GM19455 (cell line): ENCODE measurements around the gene ARID3C.

Experiments
- ATAC-seq: cut with Tn5 transposase; IDR thresholded peaks from one replicate; pipeline ENCODE4 v1.9.1; 2021; ENCODE audit not compliant: unreplicated experiment

ARID3C gene

GRCh38 chr9:34628656-34629490 lies at the start of gene ARID3C:
TSS of gene ARID3C (minus strand) at chr9:34629066. CDS start at chr9:34628014, 1,052 bp downstream.
- no peak for ATAC-seq

- no peak for ATAC-seq
Observed at GRCh38 chr9:34675869-34676268, 47.0 kb upstream of the ARID3C start.

- ATAC-seq, result no peak
Observed at GRCh38 chr9:34675048-34675714, 46.3 kb upstream of the ARID3C start.

DNA sequence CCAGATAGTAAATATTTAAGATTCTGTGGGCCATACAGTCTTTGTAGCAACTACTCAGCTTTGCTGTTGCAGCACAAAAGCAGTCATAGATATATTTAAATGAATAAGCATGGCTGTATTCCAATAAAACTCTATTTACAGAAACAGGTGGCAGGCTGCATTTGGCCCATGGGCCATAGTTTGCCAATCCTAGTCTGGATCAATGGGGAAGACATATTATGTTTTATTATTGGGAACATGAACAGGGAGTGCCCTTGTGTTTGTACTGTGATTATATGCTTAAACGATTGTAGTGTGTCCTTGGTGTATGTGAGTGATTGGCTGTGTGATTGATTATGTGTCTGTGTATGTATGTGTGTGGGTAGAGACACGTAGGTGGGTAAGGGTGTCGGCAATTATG lies 45.6 kb upstream of the ARID3C start:
- ATAC-seq, result no peak

GRCh38 chr9:34671307-34671706 lies 42.4 kb upstream of the ARID3C start:
- ATAC-seq, result no peak

GRCh38 chr9:34669809-34670562 lies 41.1 kb upstream of the ARID3C start:
- ATAC-seq, result no peak

GRCh38 chr9:34665381-34666250 lies 36.8 kb upstream of the ARID3C start:
- ATAC-seq, result peak; percentile 71

GRCh38 chr9:34665067-34665380 lies 36.2 kb upstream of the ARID3C start:
- ATAC-seq, result peak; percentile 29

- ATAC-seq, result peak; percentile 38
Observed at GRCh38 chr9:34664281-34665066, 35.6 kb upstream of the ARID3C start.

DNA sequence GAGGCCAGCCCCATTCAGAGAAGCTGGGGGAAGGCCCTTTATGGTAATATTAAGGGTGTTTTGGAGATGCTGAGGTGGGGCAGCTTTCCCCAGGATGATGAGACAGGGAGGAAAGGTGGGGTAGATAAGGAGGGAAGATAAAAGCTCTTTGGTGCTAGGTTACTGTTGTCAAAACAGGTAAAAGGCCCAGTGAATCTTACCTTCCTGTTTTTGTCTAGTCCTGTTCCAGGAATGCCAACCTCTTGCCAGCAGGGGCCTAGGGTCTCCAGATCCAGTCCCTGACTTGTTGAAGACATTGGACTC lies 34.4 kb upstream of the ARID3C start:
- no peak for ATAC-seq

GRCh38 chr9:34662526-34663302 lies 33.8 kb upstream of the ARID3C start, which contains the start of gene CCL27:
TSS of gene CCL27 (minus strand) at chr9:34662657. CDS start at chr9:34662633, 24 bp downstream.
- ATAC-seq, result no peak

DNA sequence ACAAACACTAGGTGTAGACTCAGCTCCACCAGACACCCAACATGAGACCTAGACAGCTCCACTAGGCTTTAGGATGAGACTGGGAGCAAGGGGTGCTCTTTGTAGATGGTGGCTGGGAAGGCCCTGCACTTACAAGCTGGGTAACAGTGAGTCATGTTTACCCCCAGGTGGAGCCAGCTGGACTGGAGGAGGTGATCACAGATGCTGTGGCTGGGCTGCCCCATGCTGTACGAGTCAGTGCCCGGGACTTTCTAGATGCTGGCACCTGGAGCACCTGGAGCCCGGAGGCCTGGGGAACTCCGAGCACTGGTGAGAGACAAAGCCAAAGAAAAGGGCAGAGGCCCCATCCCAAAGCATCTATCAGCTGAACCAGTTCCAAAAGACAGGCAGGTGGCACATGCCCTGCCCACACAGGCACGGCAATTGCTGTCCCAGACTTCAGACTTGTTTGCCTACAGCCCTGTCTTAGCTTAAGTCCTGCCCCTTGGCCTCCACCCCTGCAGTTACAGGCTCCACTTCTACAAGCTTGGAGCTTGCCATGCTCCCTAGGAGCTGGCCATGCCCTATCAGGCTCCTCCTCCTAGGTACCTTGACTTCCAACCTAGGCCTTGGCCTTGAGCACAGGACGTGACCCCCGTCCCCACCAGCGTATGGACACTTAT lies 30.9 kb upstream of the ARID3C start:
- no peak for ATAC-seq

- no peak for ATAC-seq
Observed at GRCh38 chr9:34658461-34658860, 29.6 kb upstream of the ARID3C start.

DNA sequence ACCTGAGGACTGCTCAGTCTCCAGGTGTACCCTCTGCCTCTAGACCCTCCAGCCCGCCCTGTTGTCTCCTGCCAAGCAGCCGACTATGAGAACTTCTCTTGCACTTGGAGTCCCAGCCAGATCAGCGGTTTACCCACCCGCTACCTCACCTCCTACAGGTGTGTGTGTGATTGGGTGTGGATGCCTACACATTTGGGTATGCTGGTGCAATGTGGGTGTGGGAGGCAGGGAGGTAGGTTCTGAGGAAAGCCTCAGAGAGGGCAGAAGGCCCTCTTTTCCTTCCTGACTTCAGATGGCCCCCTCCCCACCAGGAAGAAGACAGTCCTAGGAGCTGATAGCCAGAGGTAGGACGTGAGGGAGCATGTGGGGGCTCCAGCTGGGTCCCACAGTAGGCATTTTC lies 28.1 kb upstream of the ARID3C start:
- no peak for ATAC-seq

- ATAC-seq, result no peak
Observed at GRCh38 chr9:34655394-34655793, 26.5 kb upstream of the ARID3C start.

DNA sequence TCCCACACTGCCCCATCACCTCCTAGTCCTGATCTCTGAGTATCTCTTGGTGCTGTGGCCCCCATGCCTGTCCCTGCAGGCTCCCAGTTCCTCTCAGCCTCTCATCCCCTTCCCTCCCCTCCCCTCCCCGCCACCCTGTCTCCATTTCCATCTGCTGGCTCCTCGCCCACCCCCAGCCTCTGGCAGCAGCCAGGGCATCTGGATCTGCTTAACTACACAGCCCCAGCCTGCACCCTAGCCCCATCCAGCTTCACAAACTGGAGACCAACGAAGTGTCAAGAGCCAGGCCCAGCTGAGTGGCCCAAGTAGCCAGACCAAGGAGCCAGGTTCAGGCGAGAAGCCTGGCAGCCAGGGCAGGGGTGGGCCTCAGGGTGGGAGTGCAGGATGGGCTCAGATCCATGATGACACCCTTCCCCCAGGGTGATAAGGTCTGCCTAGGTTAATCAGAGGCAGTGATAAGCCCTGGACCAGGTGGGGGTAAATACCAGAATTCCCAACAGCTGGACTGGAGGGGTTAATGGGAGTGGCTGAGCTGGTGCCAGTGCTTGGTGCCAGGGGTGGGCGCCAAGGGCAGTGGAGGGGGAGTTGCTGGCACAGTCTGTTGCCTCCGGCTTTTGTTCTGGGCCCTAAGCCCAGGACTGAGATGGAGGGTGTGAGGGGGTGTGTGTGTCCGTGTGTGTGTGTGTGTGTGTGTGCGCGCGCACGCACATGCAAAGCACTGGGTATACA lies 25.6 kb upstream of the ARID3C start:
- no peak for ATAC-seq

DNA sequence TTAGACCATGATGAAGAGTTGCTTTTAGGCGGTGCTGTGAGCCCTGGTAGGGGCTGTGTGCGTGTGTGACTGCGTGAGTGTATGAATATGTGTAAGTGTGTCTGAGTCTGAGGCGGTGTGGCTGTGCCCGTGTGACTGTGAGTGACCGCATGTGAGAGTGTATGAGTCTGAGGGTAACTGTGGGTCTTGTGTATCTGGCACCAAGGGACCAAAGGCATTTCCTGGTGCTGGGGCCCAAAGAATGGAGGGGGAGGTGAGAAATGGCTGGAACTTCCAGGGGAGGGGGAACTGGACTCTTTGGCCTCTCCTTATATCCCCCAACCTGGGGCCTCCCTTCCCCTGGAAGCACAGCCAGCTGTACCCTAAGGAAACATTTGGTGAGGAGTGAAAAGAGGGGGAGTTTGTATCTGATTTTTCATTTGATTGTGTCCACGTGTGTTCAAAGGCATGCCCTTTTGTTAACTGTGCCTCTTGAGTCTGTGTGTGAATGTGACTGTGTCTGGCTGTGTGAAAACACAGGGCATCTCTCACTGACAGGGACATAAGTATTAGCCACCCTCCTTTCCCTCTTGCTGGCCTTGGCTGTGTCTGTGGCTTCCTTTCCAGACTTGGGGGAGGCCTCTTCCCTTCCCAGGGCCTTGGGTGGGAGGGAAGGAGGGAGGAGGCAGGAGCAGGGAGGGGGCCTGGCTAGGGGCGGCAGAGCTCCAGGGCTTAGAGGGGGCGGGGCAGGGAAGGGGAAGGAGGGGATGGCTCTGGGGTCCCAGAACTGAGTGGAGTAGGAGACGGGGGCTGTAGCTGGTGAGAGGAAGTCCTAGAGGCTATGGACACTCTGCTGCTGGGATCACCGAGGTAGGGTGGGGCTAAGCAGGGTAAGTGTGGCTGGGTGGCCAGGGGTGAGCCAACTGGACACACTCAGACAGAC lies 24.5 kb upstream of the ARID3C start:
- ATAC-seq, result no peak
